Measurements from ENCODE around the gene WWC2.

DNA sequence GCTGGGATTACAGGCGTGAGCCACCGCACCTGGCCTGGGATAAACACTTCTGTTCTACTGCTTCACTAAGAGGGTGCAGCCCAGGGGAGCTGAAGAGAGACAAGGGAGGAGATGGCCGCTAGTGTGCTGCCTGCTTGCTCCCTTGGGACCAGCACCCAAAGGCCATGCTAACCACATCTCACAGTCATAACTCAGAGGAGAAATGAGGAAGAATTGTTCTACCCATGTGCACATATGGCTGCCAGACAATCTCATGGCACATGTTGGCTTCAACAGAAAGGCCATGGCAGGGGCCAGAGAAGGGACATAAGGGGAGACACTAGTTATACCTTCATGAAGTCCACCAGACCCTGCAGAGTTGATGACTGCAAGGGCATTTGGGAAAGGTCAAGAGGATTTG, 198.6 kb downstream of the WWC2 start:
- TF ChIP-seq CTCF (IDR thresholded peaks at IDR 0.05), result no peak
- TF ChIP-seq POLR2A (IDR thresholded peaks at IDR 0.05), result no peak
